Hematopoietic multipotent progenitor cell treated with erythropoietin and hydrocortisone succinate and interleukin-3 and kit ligand, for 8 days (in vitro differentiated cells): ENCODE data around the gene ITK.
"Not testable (repeated sequence)": the region's sequence is repeated elsewhere in the genome, so short reads cannot be mapped to it uniquely, and the experiment has no call there.

Experiments used
- DNase-seq: peaks from one replicate; pipeline ENCODE4 v3.0.0-alpha.2; 2015

ITK gene

GRCh38 chr5:157168286-157168685, 12.4 kb upstream of the ITK start:
- DNase-seq, result no peak

GRCh38 chr5:157172403-157172802, 8.2 kb upstream of the ITK start:
- no peak for DNase-seq

- DNase-seq, result no peak
Observed at GRCh38 chr5:157175071-157175612, 5.5 kb upstream of the ITK start.

GRCh38 chr5:157177953-157178352, 2.7 kb upstream of the ITK start:
- no peak for DNase-seq

- DNase-seq, result no peak
Observed at GRCh38 chr5:157178966-157179365, 1.7 kb upstream of the ITK start.

GRCh38 chr5:157182143-157182757, 1.6 kb downstream of the ITK start:
- no peak for DNase-seq

GRCh38 chr5:157184117-157184670, 3.6 kb downstream of the ITK start:
- DNase-seq, result no peak

GRCh38 chr5:157185122-157185521, 4.5 kb downstream of the ITK start:
- DNase-seq, result not testable (repeated sequence)

- no peak for DNase-seq
Observed at GRCh38 chr5:157186309-157187045, 5.8 kb downstream of the ITK start.

- no peak for DNase-seq
Observed at GRCh38 chr5:157187046-157187754, 6.6 kb downstream of the ITK start.

GRCh38 chr5:157188270-157188669, 7.6 kb downstream of the ITK start:
- DNase-seq, result no peak

- no peak for DNase-seq
Observed at GRCh38 chr5:157189223-157189622, 8.6 kb downstream of the ITK start.

GRCh38 chr5:157193699-157194424, 13.2 kb downstream of the ITK start:
- no peak for DNase-seq

GRCh38 chr5:157196045-157196444, 15.4 kb downstream of the ITK start:
- no peak for DNase-seq

GRCh38 chr5:157197086-157197485, 16.4 kb downstream of the ITK start:
- no peak for DNase-seq

GRCh38 chr5:157198277-157198986, 17.8 kb downstream of the ITK start:
- DNase-seq, result peak; percentile 29

- no peak for DNase-seq
Observed at GRCh38 chr5:157201857-157202256, 21.2 kb downstream of the ITK start.

- DNase-seq, result no peak
Observed at GRCh38 chr5:157203417-157203816, 22.8 kb downstream of the ITK start.

- DNase-seq, result no peak
Observed at GRCh38 chr5:157204765-157205164, 24.1 kb downstream of the ITK start.

- no peak for DNase-seq
Observed at GRCh38 chr5:157205708-157206107, 25.1 kb downstream of the ITK start.

- not testable (repeated sequence) for DNase-seq
Observed at GRCh38 chr5:157210652-157211051, 30.0 kb downstream of the ITK start.

- no peak for DNase-seq
Observed at GRCh38 chr5:157212307-157212706, 31.7 kb downstream of the ITK start.
